Body of pancreas (tissue), 4 donors: Measurements from ENCODE around the gene DSCAM. TPM values are rescaled to one million over a fixed set of nuclear protein-coding genes. Genes with fewer than 3 reads are reported as not detected.

Experiments
- ATAC-seq: fragments of 150-250 bp; one replicate; pipeline ENCODE4 v1.9.1; 2016
- DNase-seq, 4 donors: peaks; one replicate each; pipeline ENCODE4 v3.0.0-alpha.2; 2019
- H3K27ac ChIP-seq, 4 donors: fragments of 200-600 bp; sonication (generic); 1 replicate in 3 of 4; 2 replicates in 1 of 4; pipeline versions ENCODE4 v1.5.1 to v1.6.1; 2016 to 2019; ENCODE audit warnings: mild to moderate bottlenecking in 1 of 4, mixed read lengths in 1 of 4, moderate library complexity in 1 of 4
- H3K27me3 ChIP-seq, 2 donors: fragments of 200-600 bp; sonication (generic); one replicate each; pipeline ENCODE4 v1.6.0; 2016; ENCODE audit warnings: mild to moderate bottlenecking in 1 of 2
- H3K36me3 ChIP-seq, 2 donors: fragments of 200-600 bp; sonication (generic); replicated peaks in 1 of 2; 2 replicates each; pipeline ENCODE4 v1.5.1; 2016; ENCODE audit warnings: low read depth in 2 of 2; ENCODE audit not compliant: insufficient read depth in 1 of 2
- H3K4me1 ChIP-seq: fragments of 200-600 bp; sonication (generic); one replicate; pipeline ENCODE4 v1.6.0; 2016
- H3K4me3 ChIP-seq, 2 donors: fragments of 200-600 bp; sonication (generic); 1 replicate in 1 of 2; 2 replicates in 1 of 2; pipeline ENCODE4 v1.5.1; 2016 to 2019
- H3K9me3 ChIP-seq, 3 donors: fragments of 200-600 bp; sonication (generic); 1 replicate in 2 of 3; 2 replicates in 1 of 3; pipeline ENCODE4 v1.5.1; 2016
- POLR2A ChIP-seq, 3 donors: fragments of 450-650 bp; IDR thresholded peaks; one replicate each; pipeline ENCODE4 v1.6.1; 2016; ENCODE audit warnings: antibody characterized with exemption in 3 of 3, mild to moderate bottlenecking in 2 of 3
- WGBS, 2 donors: methylation state at CpG; one replicate each; pipeline ENCODE4 v1.1.5; 2017; 5-methylcytosine and 5-hydroxymethylcytosine counted together
- intact Hi-C: fragments of 100-400 bp; cut with DNase I; formaldehyde crosslinking; loops from one replicate; pipeline ENCODE4 v1.15.1; 2023
- total RNA-seq, 2 donors: library from RNA; depleted of rRNA; stranded (reverse); fragments of >200 nt; gene quantifications; one replicate each; pipeline ENCODE4 v1.1.0, GENCODE V29; 2016
- TF ChIP-seq, protein P1 (sequence below), 7 experiments: fragments of 450-650 bp in 4 of 7; fragments of 200-600 bp in 3 of 7; sonication (generic) in 3 of 7; IDR thresholded peaks; one replicate each; pipeline ENCODE4 v1.5.1; 2016 to 2019; ENCODE audit warnings: antibody characterized with exemption in 7 of 7

The DSCAM gene
- total RNA-seq, 2 donors from 2014 or later: 0.26 TPM; not detected in 1

DNA sequence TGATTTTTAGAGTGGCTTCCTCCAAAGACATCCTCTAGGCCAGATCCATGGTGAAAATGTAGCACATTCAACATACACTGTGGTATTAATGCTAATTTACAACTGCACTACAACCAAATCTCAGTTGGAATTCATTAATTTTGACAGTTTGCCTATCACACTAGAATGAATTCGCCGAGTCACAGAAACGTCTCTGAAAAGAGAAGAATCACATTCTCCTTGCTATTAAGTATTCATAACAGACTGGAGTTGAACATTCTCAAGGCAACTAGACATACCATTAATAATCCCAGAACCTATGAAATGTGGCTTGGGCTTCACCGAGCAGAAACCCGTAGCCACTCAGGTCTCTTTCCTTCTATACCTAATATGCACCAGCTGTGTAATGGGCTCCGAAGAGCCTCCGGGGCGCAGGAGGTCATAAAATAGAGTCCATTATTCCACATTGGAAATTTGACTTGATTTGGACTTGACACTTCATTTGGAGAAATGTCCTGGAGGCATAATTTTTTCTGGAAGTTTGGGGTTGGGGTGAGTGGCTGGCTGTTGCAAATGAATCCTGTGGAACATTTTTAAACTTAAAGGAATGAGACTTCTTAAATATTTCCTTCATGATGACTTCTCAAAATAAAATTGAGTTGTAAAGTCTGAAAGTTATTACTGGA, 117.1 kb downstream of the DSCAM start:
- Histone ChIP-seq H3K27ac (no peak overlapping the region), H3K36me3 (no peaks in the 10 kb centered on the region), H3K9me3 (no peaks in the 10 kb centered on the region), H3K4me3 (no peak overlapping the region), H3K4me1 (no peaks in the 10 kb centered on the region), H3K27me3 (no peaks in the 10 kb centered on the region)
- WGBS, 2 donors: 74 to 83% methylated on average over 8 of the region's 8 CpGs
- intact Hi-C loops: no loop called here
- DNase-seq (no peak), ATAC-seq (no peak)
- no peak for TF ChIP-seq POLR2A (IDR thresholded peaks at IDR 0.05)
- TF ChIP-seq, protein P1, sequence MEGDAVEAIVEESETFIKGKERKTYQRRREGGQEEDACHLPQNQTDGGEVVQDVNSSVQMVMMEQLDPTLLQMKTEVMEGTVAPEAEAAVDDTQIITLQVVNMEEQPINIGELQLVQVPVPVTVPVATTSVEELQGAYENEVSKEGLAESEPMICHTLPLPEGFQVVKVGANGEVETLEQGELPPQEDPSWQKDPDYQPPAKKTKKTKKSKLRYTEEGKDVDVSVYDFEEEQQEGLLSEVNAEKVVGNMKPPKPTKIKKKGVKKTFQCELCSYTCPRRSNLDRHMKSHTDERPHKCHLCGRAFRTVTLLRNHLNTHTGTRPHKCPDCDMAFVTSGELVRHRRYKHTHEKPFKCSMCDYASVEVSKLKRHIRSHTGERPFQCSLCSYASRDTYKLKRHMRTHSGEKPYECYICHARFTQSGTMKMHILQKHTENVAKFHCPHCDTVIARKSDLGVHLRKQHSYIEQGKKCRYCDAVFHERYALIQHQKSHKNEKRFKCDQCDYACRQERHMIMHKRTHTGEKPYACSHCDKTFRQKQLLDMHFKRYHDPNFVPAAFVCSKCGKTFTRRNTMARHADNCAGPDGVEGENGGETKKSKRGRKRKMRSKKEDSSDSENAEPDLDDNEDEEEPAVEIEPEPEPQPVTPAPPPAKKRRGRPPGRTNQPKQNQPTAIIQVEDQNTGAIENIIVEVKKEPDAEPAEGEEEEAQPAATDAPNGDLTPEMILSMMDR (IDR thresholded peaks at IDR 0.05): no peak

DNA sequence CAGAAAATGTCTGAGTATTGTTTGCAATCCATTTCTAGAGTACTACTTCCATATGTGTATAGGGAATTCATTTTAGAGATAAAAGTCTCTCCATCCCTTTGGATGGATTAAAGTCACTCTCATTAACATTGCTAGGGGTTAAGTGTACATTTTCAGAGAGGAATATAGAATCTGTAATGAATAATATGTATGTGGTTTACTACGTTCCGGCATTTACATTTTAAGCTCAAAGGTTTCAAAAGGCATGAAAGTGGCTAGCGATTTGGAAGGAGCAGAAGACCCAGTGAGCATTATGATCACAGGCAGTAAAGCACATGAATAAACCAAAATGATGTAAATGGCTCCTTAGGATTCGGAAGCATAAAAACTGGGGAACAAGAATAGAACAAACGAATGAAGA, 123.0 kb downstream of the DSCAM start:
- intact Hi-C loops: no loop called here
- ATAC-seq (no peak), DNase-seq (no peak)
- WGBS, 2 donors: 64 to 73% methylated on average over 5 of the region's 5 CpGs
- Histone ChIP-seq H3K4me3 (no peak overlapping the region), H3K9me3 (no peaks in the 10 kb centered on the region), H3K27ac (no peak overlapping the region), H3K4me1 (no peaks in the 10 kb centered on the region), H3K27me3 (no peaks in the 10 kb centered on the region), H3K36me3 (no peaks in the 10 kb centered on the region)
- TF ChIP-seq, protein P1 (IDR thresholded peaks at IDR 0.05): no peak
- no peak for TF ChIP-seq POLR2A (IDR thresholded peaks at IDR 0.05)

DNA sequence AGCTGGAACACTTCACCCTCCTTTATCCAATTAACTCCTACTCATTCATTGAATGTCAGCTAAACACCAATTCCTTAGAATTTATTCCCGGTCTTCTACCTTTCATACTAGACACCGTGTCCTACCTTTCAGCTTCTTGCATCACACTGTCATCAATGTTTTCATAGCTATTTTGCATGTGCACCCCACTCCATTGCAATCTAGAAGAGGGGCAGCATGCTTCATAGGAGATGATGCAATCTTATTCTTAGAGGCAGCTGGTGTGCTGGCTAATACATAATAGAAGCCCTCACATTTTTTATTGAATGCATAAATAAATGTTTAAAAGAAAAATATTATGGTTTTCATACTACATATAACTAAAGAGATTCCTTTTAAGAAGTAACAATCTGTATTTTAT, 123.6 kb downstream of the DSCAM start:
- intact Hi-C loops: no loop called here
- TF ChIP-seq, protein P1 (IDR thresholded peaks at IDR 0.05): no peak
- TF ChIP-seq POLR2A (IDR thresholded peaks at IDR 0.05): no peak

DNA sequence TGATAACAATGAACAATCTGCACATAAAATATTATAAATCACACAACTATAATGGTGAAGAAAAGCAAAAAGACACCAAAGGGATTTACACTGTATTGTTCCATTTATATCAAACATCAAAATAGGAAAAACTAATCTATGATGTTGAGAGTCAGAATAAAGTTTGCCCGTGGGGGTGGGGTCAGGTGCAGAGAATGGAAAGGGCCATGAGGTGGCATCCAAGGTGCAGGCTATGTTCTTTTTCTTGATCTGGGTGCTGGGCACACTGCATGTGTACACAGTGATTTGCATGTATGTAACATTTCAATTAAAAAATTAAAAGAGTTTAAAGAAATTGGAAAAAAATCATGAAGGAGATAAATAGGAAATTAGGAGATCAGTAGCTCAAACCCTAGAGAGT, 127.3 kb downstream of the DSCAM start:
- Histone ChIP-seq H3K4me1 (no peaks in the 10 kb centered on the region), H3K4me3 (no peak overlapping the region), H3K36me3 (no peaks in the 10 kb centered on the region), H3K9me3 (no peaks in the 10 kb centered on the region), H3K27me3 (no peaks in the 10 kb centered on the region), H3K27ac (no peak overlapping the region)
- DNase-seq (no peak), ATAC-seq (no peak)
- TF ChIP-seq, protein P1 (IDR thresholded peaks at IDR 0.05): no peak
- no peak for TF ChIP-seq POLR2A (IDR thresholded peaks at IDR 0.05)
- intact Hi-C loops: no loop called here
- 60 to 84% methylated on average over 1 of the region's 1 CpG for WGBS, 2 donors

More for the DNA sequence above, 123.6 kb downstream of the DSCAM start:
- no peak overlapping the region for H3K4me3 ChIP-seq
- WGBS, 2 donors: 86 to 89% methylated on average over 2 of the region's 2 CpGs
- no peaks in the 10 kb centered on the region for H3K4me1 ChIP-seq
- no peaks in the 10 kb centered on the region for H3K36me3 ChIP-seq
- no peaks in the 10 kb centered on the region for H3K27me3 ChIP-seq
- H3K27ac ChIP-seq: no peak overlapping the region
- H3K9me3 ChIP-seq: no peaks in the 10 kb centered on the region
- ATAC-seq: no peak
- DNase-seq: no peak

DNA sequence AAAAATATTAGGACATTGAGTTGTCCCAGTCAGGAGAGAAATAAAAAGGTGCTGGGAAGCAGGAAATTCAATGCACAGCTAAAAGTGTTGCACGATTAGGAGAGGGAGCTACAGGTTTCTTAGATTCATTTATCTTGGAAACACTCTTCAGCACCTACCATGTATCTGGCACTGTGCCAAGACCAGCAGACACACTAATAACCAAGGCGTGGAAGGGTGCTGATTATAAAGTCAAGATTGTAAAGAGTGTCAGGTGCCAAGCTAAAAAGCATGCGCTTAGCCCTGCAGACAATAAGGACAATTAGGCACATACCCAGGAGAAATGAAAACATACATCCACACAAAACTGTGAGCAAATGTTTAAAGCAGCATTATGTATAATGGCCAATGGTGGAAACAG, 129.9 kb downstream of the DSCAM start:
- 58 to 59% methylated on average over 3 of the region's 3 CpGs for WGBS, 2 donors
- Histone ChIP-seq H3K27me3 (no peaks in the 10 kb centered on the region), H3K9me3 (no peaks in the 10 kb centered on the region), H3K4me1 (no peaks in the 10 kb centered on the region), H3K27ac (no peak overlapping the region), H3K4me3 (no peak overlapping the region), H3K36me3 (no peaks in the 10 kb centered on the region)
- ATAC-seq (no peak), DNase-seq (no peak)
- no peak for TF ChIP-seq POLR2A (IDR thresholded peaks at IDR 0.05)
- TF ChIP-seq, protein P1 (IDR thresholded peaks at IDR 0.05): no peak
- intact Hi-C loops: no loop called here
